Endothelial cell of hepatic sinusoid (primary cell): ENCODE results near the gene TAP1.
"Not testable (repeated sequence)": the region's sequence is repeated elsewhere in the genome, so short reads cannot be mapped to it uniquely, and the experiment has no call there.

Source experiments
- in situ Hi-C: cut with HindIII; loops from 2 replicates; pipeline ENCODE4 v1.10.0; 2017; ENCODE audit warnings: low sequenced_read_pairs

Gene TAP1, protein sequence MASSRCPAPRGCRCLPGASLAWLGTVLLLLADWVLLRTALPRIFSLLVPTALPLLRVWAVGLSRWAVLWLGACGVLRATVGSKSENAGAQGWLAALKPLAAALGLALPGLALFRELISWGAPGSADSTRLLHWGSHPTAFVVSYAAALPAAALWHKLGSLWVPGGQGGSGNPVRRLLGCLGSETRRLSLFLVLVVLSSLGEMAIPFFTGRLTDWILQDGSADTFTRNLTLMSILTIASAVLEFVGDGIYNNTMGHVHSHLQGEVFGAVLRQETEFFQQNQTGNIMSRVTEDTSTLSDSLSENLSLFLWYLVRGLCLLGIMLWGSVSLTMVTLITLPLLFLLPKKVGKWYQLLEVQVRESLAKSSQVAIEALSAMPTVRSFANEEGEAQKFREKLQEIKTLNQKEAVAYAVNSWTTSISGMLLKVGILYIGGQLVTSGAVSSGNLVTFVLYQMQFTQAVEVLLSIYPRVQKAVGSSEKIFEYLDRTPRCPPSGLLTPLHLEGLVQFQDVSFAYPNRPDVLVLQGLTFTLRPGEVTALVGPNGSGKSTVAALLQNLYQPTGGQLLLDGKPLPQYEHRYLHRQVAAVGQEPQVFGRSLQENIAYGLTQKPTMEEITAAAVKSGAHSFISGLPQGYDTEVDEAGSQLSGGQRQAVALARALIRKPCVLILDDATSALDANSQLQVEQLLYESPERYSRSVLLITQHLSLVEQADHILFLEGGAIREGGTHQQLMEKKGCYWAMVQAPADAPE

DNA sequence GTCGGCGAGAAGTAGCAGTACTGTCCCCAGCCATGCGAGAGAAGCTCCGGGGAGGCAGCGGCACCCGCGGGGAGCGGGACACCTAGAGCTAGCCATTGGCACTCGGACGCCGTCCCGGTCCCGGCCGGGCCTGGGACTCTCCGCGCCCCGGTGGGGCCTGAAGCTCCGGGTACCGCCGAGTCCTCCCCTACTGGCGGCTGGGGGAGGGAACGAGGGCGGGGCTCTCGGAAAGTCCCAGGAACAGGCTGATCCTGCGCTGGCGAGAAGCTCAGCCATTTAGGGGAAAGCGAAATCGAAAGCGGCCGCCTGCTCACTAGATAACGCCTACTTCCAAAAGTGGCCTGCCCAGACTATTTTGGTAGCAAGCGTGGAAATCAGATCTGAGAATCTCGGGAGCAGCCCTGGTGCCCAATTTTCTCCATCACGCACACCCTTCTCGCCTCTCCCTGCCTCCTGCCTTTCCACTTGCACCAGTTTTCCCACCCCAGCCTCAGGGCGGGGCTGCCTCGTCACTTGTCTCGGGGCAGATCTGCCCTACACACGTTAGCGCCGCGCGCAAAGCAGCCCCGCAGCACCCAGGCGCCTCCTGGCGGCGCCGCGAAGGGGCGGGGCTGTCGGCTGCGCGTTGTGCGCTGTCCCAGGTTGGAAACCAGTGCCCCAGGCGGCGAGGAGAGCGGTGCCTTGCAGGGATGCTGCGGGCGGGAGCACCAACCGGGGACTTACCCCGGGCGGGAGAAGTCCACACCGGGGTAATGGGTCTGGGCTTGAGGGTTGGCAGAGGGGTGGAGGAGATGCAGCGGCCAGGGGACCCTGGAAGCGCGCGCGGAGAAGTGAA, at the start of gene TAP1, which contains the start of gene PSMB9:
TSS of gene TAP1 (minus strand) at position 164 of the 835 bp plus-strand sequence. CDS start at position 96, 68 bp downstream.
TSS of gene PSMB9 (plus strand) at position 652 of the 835 bp plus-strand sequence. CDS start at position 690, 38 bp downstream.
- in situ Hi-C loops, result no loop called here

GRCh38 chr6:32895006-32895345, 41.5 kb upstream of the TAP1 start:
- in situ Hi-C loops, result no loop called here

DNA sequence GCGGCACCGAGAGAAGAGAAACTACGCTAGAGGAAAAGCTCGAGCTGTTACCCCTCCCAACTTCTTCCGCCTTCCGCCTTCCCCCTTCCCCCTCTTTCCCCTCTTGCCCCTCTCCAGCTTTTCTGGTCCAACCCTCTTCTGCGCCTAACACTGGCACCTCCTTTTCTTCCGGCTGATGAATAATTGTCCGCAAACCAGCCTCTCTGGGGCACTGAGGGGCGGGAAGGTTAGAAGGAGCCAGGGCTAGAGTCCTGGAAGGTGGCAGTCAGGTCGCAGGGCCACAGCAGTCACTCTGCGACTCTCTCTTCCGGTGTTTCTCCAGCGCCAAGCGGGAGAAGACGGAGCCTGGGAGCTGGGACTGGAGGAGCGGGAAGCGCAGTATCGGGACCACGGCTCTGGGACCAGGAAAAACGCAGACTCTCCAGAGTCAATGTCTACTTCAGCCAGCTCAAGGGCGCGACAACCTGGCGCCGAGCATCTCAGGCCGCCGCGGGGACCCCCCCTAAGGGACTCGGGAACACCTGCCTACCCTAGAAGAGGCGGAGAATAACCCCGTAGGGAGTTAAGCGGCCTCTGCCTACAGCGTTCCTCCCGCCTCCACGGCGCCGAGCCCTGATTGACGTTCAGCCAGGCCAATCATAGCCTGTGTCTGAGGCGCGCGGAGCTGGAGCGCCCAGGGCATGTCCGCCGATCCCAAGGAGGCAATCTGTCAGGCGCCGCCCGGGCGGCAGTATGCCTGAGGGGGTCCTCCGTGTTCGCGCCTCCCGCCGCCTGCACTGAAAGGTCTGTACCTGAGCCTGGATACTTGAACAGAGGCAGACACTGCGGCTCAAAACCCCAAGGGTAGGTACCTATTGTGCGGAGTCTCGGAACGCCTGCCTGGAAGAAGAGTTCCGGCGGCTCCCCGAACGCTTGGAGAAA, 40.8 kb upstream of the TAP1 start:
- in situ Hi-C loops, result no loop called here

DNA sequence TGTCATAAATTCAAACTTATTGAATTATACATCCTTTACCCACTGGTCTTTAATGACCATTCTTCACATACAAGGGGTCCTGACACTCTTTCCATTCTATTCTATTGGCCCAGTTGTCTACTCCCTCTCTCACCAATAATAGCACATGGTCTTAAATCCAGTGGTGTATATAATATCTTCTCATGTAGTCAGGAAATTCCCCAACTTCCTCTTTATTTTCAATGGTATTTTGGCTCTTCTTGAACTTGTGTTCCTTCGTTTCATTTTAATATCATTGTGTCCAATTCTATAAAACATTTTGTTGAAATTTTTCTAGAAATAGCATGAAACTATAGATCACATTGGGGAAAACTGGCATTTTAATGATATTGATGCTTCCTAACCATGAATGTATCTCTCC, 37.3 kb upstream of the TAP1 start:
- in situ Hi-C loops, result no loop called here

- in situ Hi-C loops, result no loop called here
Measured at GRCh38 chr6:32889533-32889932, 36.0 kb upstream of the TAP1 start.

GRCh38 chr6:32888576-32888975, 35.1 kb upstream of the TAP1 start:
- in situ Hi-C loops, result no loop called here

DNA sequence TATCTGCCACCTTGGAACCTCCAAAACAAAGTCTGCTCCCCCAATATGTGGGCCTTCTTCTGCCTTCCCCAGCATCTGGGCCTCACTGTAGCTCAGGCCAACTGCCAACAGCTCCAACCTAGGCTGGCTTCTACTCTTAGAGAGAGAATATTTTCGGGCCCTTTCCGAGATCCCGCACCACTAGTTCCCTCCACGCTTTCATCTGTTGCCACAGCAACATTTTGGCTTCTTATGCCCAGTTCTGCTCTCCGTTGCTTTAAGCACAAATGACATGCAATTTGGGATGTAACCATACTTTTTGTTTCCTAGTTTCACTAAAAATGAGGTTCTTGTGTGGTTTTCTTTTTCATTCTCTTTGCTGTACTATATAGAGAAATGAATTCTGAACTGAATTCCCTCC, 34.1 kb upstream of the TAP1 start:
- in situ Hi-C loops, result no loop called here

DNA sequence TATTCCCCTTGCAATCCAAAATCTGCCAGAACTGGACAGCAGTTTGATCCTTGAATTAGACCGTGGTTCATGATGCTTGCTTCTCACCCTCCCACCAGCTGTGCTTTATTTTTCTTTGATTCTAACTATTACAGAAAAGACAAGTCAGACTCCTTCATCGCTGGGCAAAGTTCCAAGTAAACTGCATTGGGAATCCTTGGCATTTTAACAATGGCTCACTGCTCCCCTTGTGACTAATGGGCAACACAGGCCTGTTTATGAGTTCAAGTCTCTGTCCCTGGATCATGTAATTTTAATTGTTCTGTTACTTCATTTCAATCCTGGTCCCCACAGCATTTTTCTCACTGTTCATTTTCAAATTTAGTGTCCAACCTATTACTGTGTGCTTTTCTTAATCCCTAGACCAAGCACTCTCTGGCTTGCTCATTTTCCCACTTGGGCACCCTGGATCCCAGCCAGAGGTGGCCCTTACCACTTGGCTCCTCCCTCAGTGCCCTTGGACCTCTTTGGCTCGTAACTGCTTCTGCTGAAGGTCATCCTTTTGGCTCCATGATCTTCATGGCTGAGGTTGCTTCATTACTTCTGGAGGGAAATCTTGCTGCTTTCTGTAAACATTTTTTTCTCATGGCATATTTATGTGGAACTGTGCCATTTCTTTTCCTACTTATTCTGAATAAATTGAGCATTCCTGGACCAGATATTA, 33.3 kb upstream of the TAP1 start:
- in situ Hi-C loops, result no loop called here

GRCh38 chr6:32885698-32886286, 32.3 kb upstream of the TAP1 start:
- in situ Hi-C loops, result no loop called here

DNA sequence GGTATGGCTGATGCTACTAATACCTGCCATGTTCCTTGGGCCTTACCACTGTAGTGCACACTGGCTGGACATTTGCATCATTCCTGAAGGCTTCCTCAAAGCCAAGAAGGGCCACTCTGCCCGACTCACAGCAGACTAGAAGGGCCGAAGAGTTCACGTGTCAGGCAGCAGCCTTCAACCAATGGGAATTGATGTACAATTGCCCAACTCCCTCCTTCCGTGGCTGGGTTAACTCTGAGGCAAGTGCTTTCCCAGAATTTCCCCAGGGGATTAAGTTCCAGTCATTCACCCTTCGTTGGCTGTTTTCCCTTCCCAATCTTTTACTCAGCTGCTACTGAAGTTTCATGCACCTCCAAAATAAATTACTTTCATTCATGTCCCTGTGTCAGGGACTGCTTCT, 30.3 kb upstream of the TAP1 start:
- in situ Hi-C loops, result no loop called here

- in situ Hi-C loops, result no loop called here
Measured at GRCh38 chr6:32882879-32883250, 29.4 kb upstream of the TAP1 start.

- in situ Hi-C loops, result not testable (repeated sequence)
Measured at GRCh38 chr6:32880962-32881361, 27.5 kb upstream of the TAP1 start.

GRCh38 chr6:32879691-32880090, 26.2 kb upstream of the TAP1 start:
- in situ Hi-C loops, result no loop called here

GRCh38 chr6:32876603-32877002, 23.1 kb upstream of the TAP1 start:
- in situ Hi-C loops, result no loop called here

DNA sequence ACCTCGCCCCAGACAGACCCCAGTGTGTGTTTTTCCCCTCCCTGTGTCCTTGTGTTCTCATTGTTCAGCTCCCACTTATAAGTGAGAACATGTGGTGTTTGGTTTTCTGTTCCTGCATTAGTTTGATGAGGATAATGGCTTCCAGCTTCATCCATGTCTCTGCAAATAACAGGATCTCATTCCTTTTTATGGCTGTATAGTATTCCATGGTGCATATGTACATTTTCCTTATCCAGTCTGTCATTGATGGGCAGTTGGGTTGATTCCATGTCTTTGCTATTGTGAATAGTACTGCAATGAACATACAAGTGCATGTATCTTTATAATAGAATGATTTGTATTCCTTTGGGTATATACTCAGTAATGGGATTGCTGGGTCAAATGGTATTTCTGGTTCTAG, 20.4 kb upstream of the TAP1 start:
- in situ Hi-C loops, result not testable (repeated sequence)

DNA sequence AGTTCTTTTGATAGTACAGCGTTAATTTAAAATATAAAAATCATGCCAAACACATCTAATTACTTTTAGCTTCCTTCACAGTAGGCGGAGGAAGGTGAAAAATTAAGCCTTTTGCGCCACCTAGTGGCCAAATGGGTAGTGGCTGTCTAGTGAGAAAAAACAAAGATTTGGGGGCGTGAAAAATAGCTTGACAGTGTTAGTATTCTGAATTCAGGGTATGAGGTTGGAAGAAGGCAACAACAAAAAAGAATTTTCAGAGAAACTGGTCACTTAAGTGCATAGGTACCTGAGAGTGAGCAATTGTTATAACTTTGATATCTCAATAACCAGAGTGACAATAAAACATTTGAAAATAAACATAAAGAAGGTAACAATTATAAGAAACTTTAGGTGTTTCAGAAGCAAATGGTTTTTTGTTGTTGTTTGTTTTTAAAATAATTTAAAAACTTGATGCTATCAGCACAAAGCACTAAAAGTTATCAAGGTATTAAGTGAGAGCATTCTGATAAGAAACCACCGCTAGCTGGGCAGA, 14.8 kb upstream of the TAP1 start:
- in situ Hi-C loops, result no loop called here

DNA sequence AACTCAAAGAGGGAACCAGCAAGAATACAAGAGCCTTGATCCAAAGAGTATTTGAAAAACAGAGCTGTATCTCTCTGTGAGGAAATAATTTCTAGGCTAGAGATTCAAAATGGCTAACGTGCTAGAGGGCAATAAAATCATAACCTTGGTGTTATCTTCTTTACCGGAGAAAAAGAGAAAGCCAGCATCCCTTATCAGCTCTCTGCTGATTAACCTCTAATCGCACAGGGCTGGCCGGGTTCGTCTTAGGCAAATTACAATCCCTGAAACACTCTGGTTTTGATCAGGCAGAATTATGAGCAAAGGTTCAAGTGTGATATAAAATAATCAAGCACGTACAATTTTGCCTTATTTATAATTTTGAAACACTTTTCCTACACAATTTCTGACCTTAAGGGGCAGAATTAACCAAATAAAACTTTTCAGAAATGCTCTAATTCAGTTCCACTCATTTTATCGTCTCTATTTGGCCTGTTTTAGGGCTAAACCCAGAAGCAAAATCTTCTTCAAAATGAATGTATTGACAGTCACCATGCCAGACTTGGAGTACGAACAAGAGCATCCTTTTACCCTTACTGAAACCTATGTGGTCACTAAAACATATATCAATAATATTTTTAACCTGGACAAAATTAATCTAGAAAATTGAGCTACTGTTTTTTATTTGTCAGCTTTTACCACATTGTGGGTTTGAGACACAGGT, 14.2 kb upstream of the TAP1 start:
- in situ Hi-C loops, result no loop called here

DNA sequence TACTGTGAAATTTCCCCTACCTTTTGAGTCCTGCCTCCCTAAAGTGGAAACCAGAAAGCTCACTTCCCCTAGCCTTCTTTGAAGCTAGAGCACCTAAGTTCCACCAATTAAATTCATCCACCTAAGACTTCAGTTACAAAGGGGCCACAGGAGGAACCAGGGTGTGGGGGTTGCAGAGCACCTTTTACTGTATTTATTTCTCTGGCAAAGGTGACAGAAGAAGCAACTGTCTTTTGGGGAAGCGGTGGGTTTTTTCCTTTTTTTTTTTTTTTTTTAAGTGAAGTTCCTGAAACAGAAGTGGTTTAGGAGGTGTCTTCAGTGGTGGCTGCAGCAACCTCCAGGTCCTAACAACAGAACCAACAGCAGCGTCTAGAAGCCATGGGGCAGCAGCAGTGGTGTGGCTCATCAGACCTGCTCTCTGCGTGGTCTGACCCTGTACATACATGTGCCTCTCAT, 13.5 kb upstream of the TAP1 start:
- in situ Hi-C loops, result no loop called here
